ENCODE results near the gene RPL10A. TPM values are rescaled to one million over a fixed set of nuclear protein-coding genes. Genes with fewer than 3 reads are reported as not detected.

The RPL10A gene
- total and polyA plus RNA-seq, 2 of the 13 experiments (the other 11 are each of a cell fraction or from before 2014, with no cell fraction given) = 1,854 to 2,726 TPM

GRCh38 chr6:35497571-35498421 lies 29.6 kb downstream of the RPL10A start (continued):
- TF ChIP-seq BCLAF1 (IDR thresholded peaks at IDR 0.05) = no peak
- no peak for TF ChIP-seq DMAP1 (CRISPR knock-in tag; IDR thresholded peaks at IDR 0.05)
- peak; percentile 80; the same call in 1 of the 2 replicates for TF ChIP-seq MYNN (CRISPR knock-in tag; IDR thresholded peaks at IDR 0.05; ENCODE audit: low read depth)
- TF ChIP-seq TMF1 (CRISPR knock-in tag; IDR thresholded peaks at IDR 0.05; ENCODE audit: low read depth) = peak; percentile 49
- no peak; the same call in 1 of the 2 replicates for TF ChIP-seq ZNF652 (CRISPR knock-in tag; IDR thresholded peaks at IDR 0.05; ENCODE audit: borderline replicate concordance, low read depth)
- no peak for TF ChIP-seq FOSL1 (CRISPR knock-in tag; IDR thresholded peaks at IDR 0.05; ENCODE audit: borderline replicate concordance)
- no peak for TF ChIP-seq PHB2 (IDR thresholded peaks at IDR 0.05; ENCODE audit: partially characterized antibody)
- no peak for TF ChIP-seq HNRNPUL1 (IDR thresholded peaks at IDR 0.05; ENCODE audit: low read depth, low read length)
- TF ChIP-seq TEAD2 (CRISPR knock-in tag; IDR thresholded peaks at IDR 0.05) = peak; percentile 95
- peak; percentile 71; the same call in 1 of the 2 replicates for TF ChIP-seq IRX3 (CRISPR knock-in tag; IDR thresholded peaks at IDR 0.05; ENCODE audit: borderline replicate concordance, low read depth)
- TF ChIP-seq NONO (IDR thresholded peaks at IDR 0.05) = no peak
- no peak; the same call in 1 of the 2 replicates for TF ChIP-seq NONO (CRISPR knock-in tag; conservative IDR thresholded peaks at IDR 0.05)
- no peak for TF ChIP-seq ATF5 (CRISPR knock-in tag; IDR thresholded peaks at IDR 0.05; ENCODE audit: low read depth)
- TF ChIP-seq ZFX (CRISPR knock-in tag; IDR thresholded peaks at IDR 0.05; ENCODE audit: low read depth) = peak; percentile 70
- TF ChIP-seq ARID5B (CRISPR knock-in tag; IDR thresholded peaks at IDR 0.05) = peak; percentile 49
- TF ChIP-seq ZNF556 (CRISPR knock-in tag; IDR thresholded peaks at IDR 0.05; ENCODE audit: borderline replicate concordance) = no peak; the same call in 1 of the 2 replicates
- peak; percentile 86; the same call in 1 of the 2 replicates for TF ChIP-seq NFE2L1 (CRISPR knock-in tag; IDR thresholded peaks at IDR 0.05; ENCODE audit: borderline replicate concordance)
